Measurements from ENCODE around the gene RHOG.
A peak's percentile ranks its signal among the peaks of the same experiment; 100 is the strongest.

The RHOG gene

DNA sequence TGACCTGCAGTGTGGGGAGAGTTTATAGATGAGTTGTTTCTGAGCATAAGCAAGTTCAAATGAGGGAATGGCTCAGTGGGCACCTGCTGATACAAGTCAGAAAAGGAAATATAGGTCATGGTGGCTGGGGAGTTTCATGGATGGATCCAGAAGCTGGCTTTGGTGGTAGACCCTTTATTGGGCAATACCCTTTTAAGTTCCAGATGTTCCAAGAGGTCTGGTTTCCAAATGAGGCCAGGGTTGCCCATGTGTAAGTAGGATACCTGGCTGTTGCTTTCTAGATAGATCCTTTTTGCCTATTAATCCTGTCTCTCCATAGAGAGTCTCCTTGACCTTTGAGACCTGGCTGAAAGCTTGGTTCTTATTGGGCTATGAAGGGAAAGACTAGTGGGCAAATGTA lies 16.9 kb upstream of the RHOG start:
- DNase-seq, result no peak

DNA sequence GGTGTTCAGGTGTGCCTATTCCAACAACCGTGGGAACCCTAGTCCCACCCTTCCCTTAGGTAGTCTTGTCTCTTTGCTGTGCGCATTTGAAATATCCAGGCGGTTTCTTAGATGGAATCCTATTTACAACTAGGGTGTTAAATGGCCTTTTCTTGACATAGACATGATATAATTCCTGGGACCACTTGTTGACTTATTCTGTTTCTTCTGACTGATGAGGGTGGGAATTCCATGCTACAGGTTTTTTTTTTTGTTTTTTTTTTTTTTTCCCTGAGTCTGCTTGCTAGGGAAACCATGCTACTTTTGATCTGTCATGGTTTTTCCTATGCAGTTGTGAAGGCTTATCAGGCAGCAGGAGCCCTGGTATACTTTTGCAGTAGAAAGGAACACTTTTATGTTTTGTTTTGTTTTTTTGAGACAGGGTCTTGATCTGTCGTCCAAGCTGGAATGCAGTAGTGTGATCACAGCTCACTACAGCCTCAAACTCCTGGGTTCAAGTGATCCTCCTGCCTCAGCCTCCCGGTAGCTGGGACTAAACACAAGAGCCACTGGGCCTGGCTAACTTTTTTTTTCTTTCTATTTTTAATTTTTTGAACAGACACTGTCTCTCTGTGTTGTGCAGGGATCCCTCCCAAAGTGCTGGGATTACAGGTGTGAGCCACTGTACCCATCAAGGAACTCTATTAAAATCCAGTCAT lies 16.2 kb upstream of the RHOG start:
- DNase-seq, result no peak

DNA sequence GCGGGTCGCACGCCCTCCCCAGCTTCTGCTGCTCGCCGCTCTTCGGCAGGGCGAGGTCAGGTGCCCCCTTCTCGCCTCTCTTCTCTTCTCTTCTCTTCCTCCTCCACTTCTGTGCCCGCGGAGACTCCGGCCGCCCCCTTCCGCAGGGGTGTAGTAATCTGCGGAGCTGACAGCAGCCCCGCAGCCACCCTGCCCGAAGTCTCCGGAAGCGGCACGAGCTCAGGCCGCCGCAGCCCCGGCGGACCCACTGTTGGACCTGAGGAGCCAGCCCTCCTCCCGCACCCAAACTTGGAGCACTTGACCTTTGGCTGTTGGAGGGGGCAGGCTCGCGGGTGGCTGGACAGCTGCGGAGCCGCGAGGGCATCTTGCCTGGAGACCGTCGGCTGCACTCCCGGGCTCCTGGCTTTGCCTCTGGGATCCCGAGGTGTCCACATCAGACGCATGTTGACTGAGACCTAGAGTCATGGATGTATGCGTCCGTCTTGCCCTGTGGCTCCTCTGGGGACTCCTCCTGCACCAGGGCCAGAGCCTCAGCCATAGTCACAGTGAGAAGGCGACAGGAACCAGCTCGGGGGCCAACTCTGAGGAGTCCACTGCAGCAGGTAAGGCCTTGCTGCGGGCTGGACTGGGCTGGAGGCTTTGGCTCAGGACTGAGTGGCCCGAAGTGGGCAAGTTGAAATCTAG lies 15.2 kb upstream of the RHOG start:
- peak; percentile 55 for DNase-seq

DNA sequence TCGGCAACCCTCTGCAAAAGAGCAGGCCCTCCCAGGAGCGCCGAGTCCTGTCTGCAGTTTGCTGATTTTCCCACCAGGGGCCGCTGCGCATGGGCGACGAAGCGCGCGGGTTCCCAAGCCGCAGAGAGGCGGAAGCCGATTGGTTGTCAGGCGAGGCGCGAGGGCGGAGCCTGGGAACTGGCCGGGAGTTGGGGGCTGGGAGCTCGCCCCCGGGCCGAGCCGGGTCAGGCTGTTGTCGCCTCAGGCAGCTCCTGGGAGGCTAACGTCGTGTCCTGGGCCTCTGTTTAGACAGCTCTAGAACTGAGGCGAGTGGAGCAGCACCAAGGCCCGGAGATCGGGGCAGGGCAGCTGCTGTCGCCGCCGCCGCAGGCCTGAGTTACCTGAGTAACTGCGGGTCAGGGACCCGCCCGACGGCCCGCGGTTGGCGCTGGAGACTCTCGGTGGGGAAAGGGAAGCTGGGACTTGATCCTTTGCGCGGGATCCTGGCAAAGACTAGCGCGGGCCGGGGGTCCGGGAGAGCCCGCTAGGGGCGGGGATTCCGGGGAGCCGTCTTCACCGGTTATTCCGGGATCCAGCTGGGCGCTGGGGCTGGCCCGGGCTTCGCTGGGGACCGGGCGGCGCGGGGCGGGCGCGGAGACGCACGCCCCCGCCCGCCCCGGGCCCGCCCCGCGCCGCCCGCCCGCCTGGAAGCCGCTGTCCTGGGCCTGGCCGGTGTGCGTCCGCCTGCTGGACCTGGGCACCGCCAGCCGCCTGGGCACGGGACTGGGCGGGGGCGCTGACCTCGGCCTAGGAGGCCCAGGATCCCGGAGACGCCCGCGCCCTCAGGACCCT lies 14.4 kb upstream of the RHOG start, which contains the start of gene STIM1:
TSS of gene STIM1 (plus strand) at position 688 of the 831 bp plus-strand sequence. CDS start 607 bp downstream, outside the sequence.
- DNase-seq, result peak; percentile 98

DNA sequence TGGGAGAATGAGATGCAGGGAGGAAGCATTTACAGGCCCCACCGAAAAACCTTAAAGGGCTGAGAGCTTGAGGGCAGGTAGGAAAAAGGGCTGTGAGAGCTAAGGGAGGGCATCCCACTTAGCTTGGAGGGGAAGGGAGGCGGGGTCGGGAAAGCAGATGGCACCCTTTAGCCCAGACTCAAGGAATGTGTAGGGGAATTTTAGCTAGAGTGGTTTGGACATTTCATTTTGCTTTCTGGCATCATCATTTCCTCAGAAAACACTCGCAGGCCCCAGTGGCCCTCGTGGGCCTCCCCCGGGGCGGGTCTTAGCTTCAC lies 13.9 kb upstream of the RHOG start:
- DNase-seq, result no peak

DNA sequence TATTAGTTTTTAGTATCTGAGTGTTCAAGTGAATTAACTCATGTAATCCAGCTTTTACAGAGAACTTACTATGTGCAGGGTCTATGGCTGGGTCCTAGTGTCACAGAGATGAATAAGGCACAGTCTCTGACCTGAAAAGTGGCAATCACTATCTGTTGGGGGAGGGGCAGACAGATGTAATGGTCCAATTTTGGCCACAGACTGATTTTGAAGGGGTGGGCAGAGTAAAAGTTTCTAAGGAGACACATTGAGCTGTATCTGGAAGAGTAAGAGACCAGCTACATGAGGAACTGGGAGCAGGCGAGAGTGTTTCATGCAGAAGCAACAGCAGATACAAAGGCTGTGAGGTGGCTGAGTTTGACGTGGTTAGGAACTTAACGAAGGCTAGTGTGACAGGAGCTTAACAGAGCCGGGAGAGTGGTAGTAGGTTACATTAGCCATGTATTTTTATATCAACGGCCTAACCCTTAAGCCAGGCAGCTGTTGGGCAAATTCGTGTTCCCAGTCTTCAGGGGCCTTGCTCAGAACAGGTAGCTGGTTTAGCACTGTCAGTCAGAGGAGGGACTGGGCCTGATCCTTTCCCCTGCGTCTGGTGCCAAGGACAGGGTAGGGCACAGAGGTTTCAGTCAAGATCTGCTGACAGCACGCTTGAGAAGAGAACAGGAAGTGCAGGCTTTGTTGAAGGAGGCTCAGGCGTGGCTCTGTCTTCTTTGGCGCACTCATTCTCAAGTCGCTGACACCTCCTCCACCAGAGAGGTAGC lies 13.3 kb upstream of the RHOG start:
- DNase-seq, result peak; percentile 84

DNA sequence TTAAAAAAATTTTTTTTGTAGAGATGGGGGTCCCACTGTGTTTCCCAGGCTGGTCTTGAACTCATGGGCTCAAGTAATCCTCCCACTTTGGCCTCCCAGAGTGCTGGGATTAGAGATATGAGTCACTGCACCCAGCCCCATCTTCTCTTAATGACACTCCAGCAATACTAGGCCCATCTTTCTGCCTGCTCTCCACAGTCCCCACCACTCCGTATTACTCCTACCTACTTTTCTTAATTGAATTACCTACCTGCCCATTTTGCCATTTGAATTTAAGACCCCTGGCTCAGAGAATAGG lies 12.7 kb upstream of the RHOG start:
- no peak for DNase-seq

DNA sequence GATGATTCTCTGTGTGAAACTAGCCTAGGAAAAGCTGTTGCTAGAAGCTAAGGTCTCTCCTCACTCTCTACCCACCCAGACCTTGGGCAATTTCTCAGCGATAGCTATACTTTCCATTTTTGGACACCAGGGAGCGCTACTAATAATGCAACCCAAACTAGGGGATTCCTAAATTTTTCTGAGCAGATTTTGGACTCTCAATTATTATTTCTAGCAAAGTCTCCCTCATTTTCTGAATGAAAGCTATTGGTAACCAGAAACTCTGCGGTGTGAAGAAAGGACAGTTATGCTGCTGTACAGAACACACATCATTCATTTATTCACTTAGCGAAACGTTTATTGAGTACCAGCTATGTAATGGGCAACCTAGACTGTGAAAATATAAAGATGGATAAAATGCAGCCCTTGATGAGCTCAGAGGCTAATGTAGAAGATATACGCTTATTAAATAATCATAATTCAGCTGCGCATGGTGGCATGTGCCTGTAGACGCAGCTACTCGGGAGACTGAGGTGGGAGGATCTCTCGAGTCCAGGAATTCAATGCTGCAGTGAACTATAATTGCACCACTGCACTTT lies 8.6 kb upstream of the RHOG start:
- peak; percentile 82 for DNase-seq

DNA sequence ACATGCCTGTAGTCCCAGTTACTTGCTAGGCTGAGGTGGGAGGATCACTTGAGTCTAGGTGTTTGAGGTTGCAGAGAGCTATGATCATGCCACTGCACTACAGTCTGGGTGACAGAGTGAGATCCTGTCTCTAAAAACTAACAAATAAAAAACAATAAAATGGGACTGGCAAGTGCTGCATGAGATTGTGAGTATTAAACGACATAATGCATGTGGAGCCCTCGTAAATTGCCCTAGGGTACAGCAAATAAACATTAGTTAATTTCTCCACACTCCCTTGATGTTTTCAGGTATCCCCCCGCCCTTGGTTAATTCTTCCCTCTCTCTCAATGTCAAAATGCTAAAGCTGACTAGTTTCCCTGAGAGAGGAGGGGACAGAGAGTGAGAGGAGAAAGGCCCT lies 4.9 kb upstream of the RHOG start:
- no peak for DNase-seq

DNA sequence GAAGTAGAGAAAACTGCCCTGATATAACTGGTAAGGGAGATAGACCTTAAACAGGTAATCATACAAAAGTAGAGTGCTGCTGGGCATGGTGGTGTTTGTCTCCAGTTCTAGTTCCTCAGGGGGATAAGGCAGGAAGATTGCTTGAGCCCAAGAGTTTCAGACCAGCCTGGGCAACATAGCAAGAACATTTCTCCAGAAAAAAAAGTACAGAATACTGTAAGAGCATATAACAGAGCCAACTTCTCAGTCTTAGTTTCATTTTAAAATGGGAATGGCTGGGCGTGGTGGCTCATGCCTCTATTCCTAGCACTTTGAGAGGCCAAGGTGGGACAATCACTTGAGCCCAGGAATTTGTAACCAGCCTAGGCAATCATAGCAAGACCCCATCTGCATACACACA lies 4.5 kb upstream of the RHOG start:
- DNase-seq, result no peak

DNA sequence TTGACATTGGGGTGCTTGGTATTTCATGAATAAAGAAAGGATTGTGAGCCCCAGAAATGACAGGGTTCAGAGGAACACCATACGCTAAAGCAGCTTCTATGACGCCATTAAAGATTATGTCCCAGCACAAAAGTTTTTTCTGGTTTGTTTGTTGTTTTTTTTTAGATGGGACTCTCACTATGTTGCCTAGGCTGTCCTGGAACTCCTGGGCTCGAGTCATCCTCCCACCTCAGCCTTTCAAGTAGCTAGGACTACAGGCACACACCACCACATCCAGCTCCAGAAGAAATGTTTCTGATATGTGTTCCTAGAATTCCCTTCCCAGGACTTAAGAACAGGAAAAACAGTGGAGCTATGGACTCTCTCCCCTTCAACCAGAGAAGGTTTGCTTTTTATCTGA lies 2.6 kb upstream of the RHOG start:
- DNase-seq, result no peak

DNA sequence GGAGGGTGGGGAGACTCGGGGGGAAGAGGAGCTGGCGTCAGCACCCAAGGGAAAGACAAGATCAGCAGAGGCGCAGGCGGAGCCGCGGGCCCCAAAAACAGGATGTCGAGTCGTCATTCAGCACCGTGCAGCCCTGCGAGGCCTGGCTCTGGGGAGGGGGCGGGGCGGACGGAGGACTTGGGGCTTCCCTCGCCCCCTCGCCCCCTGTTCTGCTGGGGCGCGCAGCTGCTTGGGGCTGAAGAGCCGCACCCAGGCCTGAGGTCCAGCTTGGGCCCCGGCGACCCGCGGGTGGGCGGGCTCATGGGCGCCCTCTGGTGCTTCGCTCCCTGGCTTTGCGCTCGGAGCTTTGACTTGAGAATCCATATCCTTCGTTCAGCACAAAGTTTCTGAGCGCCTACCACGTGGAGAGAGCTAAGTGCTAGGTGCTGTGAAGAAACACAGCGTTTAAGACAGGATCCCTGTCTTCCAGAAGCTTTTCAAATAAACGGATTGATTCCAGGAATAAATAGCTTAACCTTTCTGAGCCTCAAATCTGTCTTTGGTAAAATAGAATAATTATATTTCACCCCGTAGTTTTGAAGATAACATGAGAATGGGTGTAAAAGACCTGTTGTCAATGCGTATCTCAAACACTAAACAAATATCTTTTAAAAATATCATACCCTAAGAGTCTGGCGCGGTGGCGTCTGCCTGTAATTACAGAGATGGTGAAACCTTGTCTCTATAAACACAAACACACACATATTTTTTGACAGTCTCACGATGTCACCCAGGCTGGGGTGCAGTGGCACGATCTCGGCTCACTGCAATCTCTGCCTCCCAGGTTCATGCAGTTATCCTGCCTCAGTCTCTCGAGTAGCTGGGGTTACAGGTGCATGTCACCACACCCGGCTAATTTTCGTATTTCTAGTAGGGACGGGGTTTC lies 929 bp upstream of the RHOG start:
- peak; percentile 96 for DNase-seq

DNA sequence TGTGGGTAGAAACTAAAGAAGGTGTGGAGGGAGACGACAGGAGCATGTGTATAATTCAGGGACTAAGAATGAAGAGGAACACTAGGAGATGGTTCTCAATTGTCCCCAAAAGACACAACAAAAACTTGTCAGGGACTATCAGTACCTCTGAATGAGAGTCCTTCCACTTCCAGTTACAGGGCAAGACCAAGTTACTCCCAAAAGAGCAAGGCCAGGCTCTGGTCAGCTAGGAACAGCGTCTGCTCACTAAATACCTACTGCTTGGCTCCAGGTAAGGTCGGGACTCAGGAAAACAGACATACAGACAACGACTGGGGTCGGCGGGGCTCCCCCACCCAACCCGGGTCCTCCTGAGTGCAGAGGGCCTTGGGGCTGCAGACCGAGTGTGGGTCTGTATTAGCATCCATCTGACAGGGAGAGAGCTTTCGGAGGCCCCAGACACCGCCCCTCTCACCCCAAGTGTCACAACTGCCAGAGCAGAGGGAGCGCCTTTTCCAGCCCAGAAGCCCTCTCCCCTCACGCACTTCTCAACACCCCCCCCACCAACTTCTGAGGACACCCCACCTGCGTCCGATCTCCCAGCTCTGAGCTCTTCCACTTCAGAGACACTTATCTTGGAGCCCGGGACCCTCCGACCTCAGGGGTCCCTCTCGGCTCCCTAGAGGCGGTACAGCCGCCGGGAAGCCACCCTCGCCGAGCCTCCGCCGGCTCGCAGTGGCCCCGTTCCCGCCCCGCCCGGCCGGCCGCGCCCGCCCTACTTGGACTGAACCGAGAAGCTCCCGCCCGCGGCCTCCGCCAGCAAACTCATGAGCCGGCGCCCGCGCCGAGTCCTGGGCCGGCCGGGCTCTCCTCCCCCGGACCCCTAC lies 522 bp downstream of the RHOG start:
- peak; percentile 44 for DNase-seq

DNA sequence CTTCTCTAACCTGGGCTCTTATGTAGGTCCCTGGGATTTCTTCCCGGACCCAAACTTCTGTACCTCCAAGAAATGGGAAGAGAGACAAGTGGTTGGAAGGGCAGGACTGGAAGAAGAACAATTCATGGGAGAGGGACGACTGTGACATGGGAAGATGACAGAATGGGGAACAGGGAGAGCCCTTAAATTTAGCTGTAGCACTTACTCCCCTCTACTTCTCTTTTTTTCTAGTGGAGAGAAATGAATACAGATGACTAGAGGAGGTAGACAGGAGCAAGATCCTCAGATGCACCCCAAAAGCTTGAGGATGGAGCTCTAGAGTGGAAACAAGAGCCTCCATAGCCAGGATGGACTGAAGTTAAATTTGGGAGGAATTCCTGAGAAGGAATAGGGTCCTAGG lies 2.3 kb downstream of the RHOG start:
- no peak for DNase-seq

DNA sequence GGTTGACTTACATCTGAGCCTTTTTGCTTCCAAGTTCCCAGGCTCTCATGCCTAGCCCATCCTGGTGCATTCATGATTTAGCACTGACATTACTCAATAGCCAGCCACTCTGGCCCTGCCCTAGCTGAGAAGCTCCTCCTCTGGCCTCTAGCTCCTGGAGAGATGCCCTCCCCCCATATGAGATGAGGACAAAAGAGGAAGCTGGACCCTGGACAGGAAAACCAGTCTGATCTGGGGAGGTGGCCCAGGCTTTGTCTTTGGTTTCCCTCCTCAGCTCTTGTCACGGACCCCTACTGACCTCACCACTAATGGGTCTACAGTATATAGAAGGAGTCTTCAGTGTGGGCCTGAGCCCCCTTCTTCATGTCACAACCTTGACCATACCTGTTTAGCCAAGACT lies 3.0 kb downstream of the RHOG start:
- peak; percentile 39 for DNase-seq

DNA sequence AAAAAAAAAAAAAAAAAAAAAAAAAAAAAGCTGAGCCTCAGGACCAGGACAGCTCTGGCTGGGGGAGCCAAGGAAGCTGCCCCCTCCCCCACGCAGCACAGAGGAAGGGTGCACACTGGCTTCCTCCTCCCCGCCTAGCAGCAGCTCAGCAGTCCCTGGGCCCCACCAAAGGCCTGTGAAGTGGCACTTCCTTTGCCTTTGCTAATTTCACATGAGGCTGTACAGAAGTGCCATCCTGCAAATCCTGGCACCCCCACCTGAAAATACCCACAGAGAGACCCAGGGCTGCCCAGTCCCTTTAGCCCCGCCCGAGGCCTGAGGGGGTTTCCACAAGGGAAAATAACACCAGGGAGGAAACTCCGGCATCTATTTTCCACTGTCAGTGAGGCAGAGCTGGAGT lies 3.9 kb downstream of the RHOG start:
- peak; percentile 71 for DNase-seq

DNA sequence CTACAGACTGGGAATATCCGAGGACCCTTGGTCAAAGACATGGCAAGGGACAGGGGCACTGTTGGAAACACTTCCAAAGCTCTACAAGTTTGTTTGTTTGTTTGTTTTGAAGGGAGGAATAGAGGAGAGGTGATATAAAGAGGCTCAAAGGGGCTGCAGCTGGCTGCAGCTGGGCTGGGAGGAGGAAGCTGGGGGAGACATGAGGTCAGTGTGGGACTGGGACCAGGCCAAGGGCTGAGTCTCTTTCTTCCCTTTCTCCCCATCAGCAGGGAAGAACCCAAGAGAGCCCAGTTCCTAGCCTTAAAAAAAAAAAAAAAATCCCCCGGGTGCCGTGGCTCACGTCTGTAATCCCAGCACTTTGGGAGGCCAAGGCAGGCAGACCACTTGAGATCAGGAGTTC lies 5.0 kb downstream of the RHOG start:
- DNase-seq, result no peak

DNA sequence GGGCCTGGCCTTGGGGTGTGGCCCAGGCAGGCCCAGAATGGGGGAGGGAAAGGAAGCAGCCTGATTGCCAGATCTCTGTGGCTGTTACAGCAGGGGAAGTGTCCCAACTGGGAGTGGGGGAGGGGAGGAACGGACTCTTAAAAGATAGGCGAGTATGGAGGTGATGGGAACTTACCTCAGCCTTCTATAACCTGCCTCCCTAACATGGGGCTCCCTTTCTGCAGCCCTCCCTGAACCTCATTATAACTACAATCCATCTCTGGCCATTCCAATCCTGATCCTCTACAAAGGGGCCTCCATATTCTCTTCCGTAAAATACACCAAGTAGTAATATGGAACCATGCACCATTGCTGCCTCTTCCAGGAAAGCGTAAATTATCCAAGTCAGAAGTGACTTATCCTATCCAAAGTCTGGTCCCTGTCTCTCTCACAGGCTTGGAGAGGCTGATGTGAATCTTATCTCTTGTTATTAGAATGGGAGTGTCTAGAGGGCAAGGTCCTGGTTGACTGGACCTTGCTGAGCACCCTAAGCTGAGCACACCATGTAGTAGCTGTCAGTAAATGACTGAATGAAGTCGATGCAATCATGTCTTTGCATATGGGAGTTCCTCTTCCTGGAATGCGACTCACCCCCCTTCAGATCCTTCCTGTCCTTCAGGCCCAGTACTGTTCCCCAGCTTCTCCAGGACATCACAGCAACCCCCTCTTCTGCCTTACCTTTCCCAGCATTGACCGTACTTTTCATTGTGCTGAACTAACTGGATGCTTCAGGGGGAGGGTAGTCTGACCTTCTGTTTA lies 5.9 kb downstream of the RHOG start:
- peak; percentile 39 for DNase-seq

DNA sequence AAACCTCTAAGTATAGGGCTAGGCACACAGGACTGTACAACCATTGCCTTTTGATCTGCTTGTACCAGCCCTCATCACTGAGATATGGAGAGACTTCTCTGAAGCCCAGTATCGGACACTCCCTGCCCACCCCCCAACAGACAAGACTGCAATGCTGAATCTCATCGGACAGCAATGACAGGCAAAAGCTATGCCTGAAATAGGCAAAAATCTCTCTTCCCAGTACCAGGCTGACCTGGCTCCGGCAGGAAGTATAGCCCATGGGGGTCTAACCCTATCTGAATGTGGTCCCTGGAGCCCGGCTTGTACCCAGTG lies 6.5 kb downstream of the RHOG start:
- no peak for DNase-seq

DNA sequence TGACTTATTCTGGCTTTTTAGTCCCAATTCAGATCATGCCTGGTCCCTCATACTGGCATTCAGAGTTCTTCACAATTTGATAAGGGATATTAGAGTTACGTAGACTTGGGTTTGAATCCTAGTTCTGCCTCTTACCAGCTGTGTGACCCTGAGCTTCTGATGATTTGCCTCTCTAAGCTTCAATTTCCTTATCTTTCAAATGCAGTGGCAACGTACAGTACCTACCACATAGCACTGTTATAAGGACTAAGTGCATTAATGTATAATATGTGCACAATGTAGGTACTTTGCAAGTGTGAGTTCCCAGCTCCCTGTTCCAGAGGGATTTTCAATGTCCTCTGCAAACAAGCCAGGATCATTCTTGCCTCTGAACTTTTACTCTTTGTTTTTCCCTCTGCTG lies 7.3 kb downstream of the RHOG start:
- no peak for DNase-seq
